ENCODE data around the gene TEX22.

Gene TEX22

GRCh38 chr14:105385698-105386365, 12.5 kb upstream of the TEX22 start:
- no peak for DNase-seq

- DNase-seq, result no peak
Observed at GRCh38 chr14:105386581-105387529, 11.5 kb upstream of the TEX22 start.

DNA sequence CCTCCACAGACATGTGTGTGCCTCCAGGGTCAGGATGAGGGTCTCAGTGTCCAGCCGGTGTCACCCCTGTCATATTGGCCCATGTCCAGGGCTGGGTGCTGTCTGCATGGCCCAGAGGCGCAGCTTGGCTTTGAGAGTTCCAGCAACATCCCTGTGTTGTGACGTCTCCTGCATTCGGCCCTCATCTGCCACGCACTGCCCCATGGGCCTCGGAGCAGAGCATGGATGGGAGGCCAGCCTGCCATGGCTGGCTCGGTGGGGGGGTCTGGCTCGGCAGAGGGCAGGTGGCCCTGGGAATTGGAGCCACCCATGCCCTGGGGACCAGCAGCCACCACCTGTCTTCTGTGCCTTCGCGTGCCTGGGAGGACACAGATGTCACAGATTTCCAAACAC, 10.8 kb upstream of the TEX22 start:
- no peak for DNase-seq

- no peak for DNase-seq
Observed at GRCh38 chr14:105388110-105388951, 10.0 kb upstream of the TEX22 start.

- DNase-seq, result no peak
Observed at GRCh38 chr14:105388976-105389375, 9.4 kb upstream of the TEX22 start.

- DNase-seq, result no peak
Observed at GRCh38 chr14:105389534-105389933, 8.8 kb upstream of the TEX22 start.

GRCh38 chr14:105389976-105390848, 8.1 kb upstream of the TEX22 start:
- DNase-seq, result no peak

- DNase-seq, result no peak
Observed at GRCh38 chr14:105390849-105391500, 7.4 kb upstream of the TEX22 start.

- DNase-seq, result no peak
Observed at GRCh38 chr14:105391541-105391940, 6.8 kb upstream of the TEX22 start.

DNA sequence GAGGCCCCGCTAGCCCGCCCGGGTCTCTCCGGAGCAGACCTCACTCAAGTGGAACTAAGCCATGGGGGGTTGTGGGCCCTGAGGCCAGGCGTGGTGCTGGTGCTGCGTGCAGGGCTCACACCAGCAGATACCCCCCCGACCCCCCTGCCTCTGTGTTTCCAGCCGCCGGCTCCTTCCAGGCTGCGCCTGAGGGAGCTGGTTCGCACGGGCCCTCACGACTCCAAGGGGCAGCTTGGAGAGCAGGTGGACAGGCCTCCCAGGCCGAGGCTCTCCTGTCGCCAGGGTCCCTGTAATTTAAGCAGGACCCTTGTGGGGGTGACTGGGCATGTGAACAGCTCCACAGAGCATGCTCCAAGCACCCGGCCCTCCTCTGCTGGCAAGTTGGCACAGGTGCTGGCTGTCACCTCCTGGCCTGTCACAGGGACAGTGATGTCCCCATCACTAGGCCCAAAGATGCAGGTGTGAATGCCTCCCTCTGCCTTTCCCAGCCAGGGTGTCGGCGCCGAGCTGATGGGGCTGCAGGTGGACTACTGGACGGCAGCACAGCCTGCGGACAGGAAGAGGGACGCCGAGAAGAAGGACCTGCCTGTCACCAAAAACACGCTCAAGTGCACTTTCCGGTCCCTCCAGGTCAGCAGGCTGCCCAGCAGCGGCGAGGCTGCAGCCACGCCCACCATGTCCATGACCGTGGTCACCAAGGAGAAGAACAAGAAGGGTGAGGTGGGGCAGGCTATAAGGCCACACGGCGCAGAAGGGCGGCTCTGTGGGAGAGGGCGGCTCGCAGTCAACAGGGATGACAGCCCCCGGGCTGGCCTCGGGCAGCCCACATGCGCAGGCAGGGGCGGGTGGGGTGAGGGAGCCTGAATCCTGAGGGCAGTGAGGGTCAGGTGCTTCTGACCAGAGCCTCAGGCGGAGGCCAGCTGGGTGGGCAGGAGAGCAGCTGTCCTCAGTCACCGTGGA, 5.9 kb upstream of the TEX22 start:
- DNase-seq, result no peak

- DNase-seq, result no peak
Observed at GRCh38 chr14:105393151-105393550, 5.2 kb upstream of the TEX22 start.

- DNase-seq, result no peak
Observed at GRCh38 chr14:105394714-105395537, 3.4 kb upstream of the TEX22 start.

DNA sequence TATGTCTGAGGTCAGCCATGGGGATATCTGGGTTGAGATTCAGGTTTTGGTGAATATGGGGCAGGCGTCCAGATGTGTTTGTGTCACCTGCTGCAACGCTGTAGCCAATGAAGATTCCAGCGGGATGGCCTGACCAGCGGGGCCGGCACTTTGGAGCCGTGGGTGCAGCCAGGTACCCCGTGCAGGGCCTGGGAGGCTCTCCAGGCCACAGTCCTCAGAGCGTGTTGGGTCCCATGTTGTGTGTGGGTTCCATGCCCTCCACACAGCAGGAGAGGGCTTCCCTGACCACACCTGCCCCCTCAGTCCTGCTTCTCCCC, 2.8 kb upstream of the TEX22 start:
- no peak for DNase-seq

GRCh38 chr14:105397350-105397931, 897 bp upstream of the TEX22 start:
- DNase-seq, result no peak

DNA sequence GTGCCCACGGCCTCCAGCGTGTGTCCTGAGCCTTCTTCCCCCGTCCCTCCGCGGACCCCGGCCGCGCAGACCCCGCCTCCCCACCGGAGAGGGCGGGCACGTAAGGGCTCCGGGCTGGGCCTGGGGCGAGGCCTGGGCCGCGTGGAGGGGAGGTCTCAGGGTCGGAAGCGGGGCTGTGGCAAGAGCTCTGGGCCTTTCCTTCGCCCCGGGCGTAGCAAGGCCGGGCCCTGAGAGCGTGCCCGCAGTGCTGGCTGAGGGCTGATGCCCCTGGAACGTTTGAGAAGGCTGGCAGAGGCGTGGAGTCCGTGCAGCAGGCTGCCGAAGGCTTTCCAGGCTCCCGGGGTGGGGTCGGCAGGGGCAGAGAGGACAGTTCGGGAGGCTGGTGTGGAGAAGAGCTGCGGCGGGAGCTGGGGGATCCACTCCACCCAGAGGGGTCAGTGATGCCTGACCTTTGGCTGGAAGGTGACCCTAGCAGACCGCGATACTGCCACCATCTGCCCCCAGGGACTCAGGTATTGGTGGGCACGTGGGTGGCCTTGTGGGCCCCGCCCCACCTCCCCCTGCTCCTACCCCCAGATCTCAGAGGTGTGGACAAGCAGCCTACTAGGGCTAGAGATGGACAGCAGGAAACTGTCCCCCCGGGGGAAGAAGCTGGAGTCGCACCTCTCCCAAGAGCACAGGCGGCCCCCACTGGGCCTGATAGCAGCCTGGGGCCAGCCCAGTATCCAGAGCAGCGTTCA, 558 bp downstream of the TEX22 start:
- no peak for DNase-seq

DNA sequence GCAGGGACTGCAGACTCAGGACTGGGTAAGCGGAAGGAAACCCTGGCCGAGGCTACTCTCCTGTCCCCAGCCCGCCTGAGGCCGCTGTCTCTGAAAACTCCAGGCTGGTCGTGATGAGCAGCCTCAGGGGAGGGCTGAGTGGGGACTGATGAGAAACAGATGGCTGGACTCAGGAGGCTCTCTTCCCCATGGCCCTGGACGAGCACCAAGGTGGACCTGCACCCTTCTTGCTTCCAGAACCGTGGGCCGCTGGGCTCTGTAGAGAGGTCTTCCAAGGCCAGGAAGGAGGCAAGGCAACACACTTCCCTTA, 1.1 kb downstream of the TEX22 start:
- no peak for DNase-seq

GRCh38 chr14:105400016-105400415, 1.7 kb downstream of the TEX22 start:
- no peak for DNase-seq

GRCh38 chr14:105401699-105402098, 3.4 kb downstream of the TEX22 start:
- DNase-seq, result no peak

DNA sequence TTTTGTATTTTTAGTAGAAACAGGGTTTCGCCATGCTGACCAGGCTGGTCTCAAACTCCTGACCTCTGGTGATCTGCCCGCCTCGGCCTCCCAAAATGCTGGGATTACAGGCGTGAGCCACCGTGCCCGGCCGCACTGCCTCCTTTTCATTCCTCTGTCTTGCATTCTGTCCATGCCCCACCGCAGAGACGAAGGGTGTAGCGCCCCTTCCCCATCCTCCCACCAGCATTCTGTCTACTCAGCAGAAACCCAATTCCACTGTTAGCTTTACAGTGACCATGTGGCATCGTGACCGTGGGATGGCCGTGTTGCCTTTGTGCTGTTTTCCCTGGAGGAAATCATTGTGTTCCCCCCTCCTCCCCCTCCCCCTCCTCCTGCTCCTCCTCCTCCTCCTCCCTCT, 10.3 kb downstream of the TEX22 start:
- no peak for DNase-seq
